ENCODE data around the gene LHX6.

Gene LHX6

DNA sequence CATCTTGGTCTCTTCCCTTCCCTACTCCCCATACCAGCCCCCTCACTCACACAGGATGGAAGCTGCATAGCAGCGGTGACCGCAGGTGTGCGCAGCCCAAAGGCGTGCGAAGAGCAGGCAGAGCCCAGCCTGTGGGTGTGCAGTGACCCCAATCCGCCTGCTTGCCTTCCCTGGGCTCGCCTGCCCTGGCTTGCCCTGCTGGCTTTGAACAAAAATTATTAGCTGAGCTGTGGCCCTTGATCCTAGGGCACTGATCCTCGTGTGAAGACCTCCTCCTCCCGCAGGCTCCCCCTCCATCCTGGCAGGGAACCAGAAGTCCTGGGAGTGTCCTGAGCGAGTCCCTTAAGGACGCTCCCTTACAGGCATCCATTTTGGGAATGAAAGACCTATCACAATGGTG is 37.2 kb downstream of the LHX6 start:
- DNase-seq (ENCODE audit: low read depth), result no peak

DNA sequence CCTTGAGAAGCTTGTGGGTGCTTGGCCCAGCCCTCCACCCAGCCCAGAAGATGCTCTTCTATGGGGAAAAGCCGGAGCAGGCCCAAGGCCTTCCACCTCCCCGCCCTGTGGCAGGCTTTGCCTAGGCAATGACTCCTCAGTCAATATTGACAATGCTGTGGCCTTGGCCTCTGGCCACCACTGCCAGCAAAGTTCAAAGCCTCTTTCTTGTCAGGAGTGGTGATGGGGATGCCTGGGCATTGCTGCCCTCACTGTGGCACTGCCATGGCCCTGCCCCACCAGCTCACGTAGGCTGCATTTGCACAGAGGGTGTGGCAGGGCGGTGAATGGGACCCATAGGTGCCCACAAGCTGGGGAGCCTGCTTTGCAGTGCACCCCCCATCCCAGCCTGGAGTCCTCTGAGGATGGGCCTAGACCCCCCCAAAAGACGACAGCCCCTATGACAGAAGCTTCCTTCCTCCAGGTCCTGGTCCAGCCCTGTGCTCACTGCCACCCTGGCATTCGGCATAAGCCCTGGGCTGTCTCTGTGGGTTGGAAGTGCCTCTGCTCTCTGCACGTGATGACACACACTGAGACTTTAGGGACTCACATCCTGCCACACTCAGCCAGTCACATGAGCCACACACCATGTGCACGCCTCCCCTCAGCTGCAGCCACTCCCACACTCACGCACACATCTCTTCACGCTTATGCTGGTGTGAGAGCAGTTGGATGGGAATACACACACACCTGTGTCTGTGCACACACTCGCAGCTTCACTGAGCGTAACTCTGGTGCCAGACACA is 38.0 kb downstream of the LHX6 start:
- no peak for DNase-seq (ENCODE audit: low read depth)

DNA sequence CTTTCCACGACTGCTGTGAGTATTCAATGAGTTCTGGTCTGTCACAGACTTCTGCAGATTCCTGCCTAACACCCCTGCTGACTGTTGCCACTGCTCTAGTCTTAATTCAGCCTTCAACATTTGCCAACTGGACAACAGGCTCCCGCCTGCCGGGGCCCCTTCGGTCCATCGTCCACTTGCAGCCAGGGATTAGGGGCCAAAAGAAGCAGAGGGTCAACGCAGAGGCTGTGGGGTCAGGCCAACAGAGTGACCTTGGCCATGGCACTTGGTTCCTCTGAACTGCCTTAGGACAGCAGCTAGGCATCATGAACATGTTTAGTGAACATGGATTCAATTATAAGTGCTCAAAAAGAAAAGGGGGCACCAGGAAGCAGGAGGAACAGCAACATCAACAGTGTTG is 40.4 kb downstream of the LHX6 start:
- no peak for DNase-seq (ENCODE audit: low read depth)

DNA sequence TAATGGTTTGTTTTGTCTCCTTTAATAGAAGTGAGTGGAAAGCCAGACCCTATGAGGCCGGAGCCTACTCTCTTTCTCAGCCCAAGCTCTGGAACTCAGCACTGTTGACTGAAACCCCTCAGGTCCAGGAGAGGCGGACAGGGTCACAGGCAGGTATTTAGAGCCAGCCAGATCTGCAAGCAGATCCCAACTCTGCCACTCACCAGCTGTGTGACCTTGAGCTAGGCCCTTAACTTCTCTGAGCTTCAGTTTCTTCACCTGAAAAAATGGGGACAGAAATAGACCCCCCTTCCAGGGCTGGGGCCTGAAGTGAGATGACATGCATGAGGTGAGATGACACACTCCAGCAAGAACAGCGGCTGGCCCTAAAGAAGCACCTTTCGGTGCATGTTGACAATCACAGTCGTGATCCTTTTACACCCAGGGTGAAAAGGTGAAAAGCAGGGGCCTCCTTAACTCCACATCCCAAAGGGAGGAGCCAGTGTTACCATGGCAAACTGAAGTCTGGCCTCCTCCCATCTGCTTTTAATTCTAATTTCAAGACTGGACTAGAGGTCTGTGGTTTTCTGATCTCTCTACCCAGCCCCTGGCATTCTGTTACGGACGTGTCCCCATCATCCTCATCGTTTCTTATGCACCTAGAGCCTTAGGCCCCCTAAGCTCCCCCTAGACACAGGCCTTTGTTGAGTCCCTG is 41.8 kb downstream of the LHX6 start:
- DNase-seq (ENCODE audit: low read depth), result no peak

DNA sequence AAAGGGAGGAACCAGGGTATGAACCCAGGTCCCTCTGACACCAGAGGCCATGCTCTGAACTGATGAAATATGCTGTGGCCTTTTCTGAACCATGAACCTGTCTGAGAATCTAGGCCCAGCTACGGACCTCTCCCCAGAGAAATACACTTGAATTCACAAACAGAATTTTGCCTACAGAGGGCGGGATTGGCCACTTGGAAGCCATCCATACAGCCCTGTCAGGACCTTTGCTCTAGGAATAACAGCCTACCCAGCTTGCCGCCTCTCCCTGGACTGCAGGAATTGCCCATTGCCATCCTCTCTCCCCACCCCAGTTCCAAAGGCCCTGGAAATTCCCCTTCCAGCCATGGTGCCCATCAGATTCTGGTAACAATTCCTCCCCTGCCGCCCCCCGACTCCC is 42.5 kb downstream of the LHX6 start:
- DNase-seq (ENCODE audit: low read depth), result no peak

DNA sequence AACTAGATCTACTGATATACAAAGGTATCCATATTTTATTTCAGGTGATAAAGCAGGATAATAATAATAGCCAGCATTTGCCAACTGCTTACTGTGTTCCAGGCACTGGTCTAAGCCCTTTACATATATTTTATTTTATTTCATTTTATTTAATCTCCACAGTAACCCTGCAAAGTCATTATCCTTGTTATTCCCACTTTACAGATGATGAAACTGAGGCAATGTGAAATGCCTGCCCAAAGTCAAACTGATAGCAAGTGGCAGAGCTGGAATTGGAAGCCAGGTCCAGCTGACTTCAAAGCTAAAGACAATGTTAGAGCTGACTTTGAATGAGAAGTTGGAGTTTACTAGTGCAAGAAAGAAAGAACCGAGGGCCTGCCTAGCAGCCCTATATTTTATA is 44.2 kb downstream of the LHX6 start:
- DNase-seq (ENCODE audit: low read depth), result no peak

DNA sequence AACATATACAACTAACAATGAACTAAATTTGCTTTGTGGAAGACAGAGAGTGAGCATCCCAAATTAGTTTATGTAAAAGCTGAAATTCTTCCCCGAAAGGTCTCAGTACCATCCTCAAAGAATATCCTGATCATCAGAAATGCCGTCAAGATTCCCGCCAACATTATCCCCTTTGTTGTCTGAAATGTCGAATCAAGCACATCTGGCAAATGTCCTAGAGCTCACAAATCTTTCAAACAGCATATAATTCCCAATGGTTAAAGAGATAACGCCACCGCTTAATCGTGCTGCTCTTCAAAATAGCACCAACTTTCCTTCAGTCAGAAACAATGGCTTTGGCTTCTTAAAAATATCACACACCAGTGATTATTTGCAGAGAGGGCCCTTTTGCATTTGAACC is 45.3 kb downstream of the LHX6 start:
- no peak for DNase-seq (ENCODE audit: low read depth)

DNA sequence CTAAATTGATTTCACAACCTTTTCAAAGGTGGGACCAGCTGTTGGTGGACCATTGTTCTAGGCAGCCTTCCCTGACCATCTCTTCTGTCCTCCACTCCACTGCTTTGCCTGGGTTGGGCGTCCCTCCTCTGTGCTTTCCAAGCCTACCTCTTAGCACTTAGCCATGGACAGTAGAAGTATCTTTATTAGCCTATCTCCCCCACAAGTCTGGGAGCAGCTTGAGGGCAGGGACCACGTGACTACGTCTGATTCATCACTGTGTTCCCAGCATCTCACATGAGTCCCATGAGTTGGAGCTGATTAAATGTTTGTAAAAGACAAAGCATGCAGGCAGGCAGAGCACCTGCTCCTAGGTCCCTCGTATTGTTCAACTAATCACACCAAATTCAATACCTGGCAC is 48.1 kb downstream of the LHX6 start:
- no peak for DNase-seq (ENCODE audit: low read depth)

DNA sequence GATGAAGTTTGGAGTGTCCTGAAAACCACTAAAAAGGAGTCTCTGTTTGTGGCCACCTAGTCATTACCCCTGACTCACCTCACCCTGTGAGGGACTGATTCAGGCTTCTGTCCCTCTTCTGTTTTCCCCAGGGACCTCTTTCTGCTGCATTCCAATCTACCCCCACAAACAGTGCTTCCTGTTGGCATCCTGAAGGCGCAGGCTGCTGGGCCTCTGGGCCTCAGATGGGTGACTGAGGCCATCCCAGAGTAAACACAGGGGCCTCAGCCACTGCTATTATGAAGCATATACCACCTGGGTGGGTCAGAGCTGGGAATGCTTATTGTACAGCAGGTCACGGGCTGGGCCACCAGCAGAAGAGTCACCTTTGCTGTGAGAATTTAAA is 49.1 kb downstream of the LHX6 start:
- no peak for DNase-seq (ENCODE audit: low read depth)

DNA sequence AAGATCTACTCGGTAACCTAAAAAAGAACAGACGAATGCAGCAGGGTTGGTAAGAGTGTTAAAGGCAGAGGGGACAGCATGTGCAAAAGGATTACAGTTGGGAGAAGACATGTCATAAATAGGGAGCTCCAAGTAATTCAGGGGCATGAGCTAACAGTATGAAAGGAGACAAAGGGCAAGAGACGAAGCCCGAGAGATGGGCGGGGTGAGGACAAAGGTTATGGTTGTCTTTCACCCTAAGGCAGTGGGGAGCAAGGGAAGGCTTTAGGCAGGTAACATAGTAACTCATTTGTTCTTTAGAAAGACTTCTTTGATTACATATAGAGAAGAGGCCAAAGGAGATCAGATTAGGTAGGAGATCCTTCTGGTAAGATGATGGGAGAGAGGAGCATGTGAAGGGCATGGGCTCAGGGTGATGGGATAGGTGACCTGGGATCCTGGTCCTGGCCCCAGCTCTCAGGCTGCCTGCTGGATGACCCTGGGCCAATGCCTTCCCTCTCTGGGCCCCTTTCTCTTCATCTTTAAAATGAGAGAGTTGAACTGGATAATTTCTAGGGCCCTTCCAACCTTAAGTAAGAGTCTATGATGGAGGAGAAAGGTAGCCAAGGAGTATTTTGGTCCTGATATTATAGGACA is 49.6 kb downstream of the LHX6 start:
- no peak for DNase-seq (ENCODE audit: low read depth)

DNA sequence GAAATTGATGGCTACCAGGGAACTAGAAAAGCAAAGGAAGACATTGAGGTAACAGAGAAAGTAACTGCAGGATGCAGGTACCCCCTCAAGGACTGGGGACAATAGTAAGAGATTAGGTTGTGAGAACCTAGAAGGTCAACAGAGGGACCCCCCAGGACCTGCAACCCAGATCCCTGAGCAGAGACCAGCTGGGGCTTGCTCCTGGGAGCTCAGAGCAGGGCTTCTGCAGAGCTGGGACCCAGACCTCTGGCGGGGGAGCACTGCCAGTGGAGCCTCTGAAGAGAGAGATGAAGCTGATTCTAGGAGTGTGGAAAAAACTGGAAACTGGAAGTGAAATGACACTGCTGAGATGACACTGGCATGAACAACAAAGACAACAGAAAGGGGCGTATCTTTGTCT is 51.8 kb downstream of the LHX6 start:
- DNase-seq (ENCODE audit: low read depth), result no peak

DNA sequence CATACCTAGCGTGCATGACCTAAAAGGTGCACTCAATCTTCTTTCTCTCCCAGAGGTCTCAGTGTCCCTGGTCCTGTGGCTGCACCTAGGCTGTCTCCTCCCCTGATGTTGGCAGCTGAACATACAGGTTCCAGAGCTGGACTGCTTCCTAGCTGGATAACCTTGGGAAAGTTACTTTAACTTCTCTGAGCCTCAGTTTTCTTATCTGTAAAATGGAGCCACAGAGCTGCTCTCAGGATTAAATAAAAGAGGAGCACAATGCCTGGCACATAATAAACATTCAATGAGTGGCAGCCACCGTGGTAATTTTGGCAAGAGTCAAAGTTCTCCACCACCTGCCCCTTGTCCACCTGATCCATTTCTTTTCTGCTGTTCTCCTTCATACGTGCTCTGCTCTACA is 55.1 kb downstream of the LHX6 start:
- DNase-seq (ENCODE audit: low read depth), result no peak

DNA sequence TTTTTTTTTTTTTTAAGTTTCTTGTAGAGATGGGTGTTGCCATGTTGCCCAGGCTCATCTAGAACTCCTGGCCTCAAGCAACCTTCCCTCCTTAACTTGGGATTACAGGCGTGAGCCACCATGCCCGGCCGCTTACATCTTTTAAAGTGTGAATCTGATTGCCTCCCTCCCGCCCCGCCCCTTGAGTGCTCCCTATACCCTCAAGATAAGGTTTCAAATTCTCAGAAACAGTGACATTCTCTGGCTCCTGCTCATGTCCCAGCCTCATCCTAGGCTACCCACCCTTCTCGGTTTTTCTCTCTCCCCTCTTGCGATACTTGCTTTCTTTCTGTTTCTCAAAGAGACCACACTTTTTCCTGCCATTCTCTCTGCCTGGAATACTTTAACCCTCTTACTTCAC is 56.6 kb downstream of the LHX6 start:
- DNase-seq (ENCODE audit: low read depth), result no peak

DNA sequence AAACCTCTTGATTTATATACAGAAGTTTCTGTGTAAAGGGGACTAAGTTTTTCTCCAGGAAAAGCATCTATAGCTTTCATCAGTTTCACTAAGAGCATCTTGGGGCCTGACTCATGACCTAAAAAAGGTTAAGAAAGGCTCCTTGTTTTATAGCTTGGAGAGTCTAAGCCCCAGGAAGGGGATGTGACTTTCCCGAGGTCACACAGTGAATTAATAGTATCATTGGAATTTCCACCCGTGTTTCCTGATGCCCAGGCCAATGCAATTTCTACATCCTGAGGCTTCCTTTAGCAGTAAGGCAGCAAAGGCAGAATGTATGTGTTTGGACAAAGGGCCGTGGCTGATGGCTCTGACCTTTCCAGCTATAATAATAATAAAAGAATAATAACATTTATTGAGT is 60.4 kb downstream of the LHX6 start:
- DNase-seq (ENCODE audit: low read depth), result no peak

DNA sequence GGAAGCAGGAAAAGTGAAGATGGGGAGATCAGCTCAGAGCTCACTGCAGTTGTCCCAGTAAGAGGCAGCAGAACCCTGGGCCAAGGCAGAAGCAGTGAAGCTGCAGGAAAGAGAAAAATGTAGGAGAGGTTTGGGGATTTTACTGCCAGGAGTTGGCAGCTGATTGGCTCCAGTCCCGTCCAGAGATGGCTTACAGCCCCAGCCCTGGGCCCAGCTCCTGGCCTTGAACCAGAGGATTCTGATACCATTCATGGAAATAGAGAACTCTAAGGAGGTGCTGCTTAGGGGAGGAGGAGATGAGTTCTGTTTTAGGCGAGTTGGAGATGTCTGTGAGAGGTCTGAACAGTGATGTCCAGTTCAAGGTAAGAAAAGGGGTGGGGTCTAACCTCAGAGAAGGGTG is 64.5 kb downstream of the LHX6 start:
- no peak for DNase-seq (ENCODE audit: low read depth)

DNA sequence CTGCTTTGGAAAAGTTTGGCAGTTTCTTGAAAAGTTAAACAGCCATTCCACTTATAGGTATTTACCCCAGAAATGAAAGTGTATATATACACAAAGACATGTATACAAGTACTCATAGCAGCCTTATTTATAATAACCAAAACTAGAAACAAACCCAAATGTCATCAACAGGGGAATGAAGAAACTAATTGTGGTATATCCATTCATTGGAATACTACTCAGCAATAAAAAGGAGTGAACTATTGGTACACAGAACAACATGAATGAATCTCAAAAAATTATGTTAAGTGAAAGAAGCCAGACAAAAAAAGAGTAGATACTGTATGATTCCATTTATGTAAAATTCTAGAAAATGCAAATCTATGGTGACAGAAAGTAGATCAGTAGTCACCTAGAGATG is 66.3 kb downstream of the LHX6 start:
- no peak for DNase-seq (ENCODE audit: low read depth)

DNA sequence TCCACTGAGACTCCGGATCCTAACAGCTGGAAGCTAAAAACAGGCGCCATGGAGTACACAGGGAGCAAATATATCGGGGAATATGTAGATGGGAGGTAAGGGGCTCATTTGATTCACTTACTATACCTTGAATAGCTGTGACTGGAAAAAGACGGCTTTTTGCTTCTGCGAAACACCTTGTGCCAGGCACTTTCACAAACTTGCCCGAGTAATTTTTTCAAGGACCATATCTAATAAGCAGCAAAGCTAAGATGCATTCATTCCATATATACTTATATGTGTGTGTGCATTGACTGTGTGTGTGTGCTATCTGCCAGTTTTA is 68.9 kb downstream of the LHX6 start:
- no peak for DNase-seq (ENCODE audit: low read depth)

DNA sequence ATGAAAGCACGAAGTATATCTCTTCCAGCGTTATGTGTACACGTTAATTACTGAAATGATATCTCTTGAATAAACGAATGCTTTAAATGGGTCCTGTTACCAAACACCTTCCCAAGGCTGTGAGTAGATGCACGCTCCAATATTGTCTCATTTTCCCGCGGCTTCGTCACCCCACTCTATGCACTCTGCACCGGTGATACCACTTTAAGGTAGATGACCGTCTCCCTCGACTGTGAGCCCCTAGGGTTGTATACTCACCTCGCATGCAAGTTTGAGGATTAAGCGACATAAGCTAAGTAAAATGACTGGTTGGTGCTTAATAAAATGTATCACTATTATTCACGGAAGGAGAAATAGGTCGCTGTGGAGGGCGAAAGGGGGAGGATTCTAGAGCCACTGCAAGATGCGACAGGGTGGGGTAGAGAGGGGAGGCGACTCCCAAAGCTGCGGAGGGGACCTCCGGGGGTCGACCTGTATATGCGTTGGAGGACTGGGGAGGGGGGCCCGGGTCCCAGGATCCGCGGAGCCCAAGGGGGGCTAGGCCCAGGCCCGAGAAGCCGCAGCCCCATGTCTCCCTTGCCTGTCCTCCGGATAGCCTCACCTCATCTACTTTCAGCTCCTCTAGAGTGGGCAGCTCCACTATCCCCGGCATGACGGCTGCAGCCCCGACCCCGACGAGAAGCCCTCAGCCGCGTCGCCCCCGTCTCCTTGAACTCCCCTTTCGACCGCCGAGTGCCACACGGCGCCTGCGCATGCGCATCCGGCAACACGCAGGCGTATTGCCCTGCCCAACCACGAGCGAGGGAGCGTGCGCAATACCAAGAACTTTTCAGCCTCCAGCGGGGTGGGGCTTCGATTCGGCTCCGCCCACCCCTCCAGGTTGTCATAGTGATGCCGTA is 69.5 kb downstream of the LHX6 start, which contains the start of the genes MORN5 and NDUFA8:
TSS of gene MORN5 (plus strand) at position 883 of the 899 bp plus-strand sequence. CDS start 65 bp downstream, outside the sequence.
TSS of gene NDUFA8 (minus strand) at position 754 of the 899 bp plus-strand sequence. CDS start at position 652, 102 bp downstream.
- peak; percentile 93 for DNase-seq (ENCODE audit: low read depth)

DNA sequence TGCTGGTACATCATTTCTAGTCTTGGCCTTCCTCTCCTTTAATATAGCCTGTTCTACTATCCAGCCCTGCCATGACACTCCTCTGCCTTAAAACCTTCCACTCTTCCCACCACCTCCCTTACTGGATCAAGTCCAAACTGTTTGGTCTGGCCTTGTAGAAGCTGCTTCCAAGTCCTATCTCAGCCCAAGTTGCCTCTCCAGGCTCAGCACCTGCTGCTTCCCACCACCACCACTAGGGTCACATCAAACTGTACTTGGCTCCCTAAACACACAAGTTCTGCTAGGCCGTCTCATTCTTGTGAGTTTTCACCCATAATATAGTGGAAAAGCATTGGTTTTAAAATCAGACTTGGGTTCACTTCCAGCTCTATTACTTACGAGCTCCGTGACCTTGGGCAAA is 70.6 kb downstream of the LHX6 start:
- peak; percentile 34 for DNase-seq (ENCODE audit: low read depth)

DNA sequence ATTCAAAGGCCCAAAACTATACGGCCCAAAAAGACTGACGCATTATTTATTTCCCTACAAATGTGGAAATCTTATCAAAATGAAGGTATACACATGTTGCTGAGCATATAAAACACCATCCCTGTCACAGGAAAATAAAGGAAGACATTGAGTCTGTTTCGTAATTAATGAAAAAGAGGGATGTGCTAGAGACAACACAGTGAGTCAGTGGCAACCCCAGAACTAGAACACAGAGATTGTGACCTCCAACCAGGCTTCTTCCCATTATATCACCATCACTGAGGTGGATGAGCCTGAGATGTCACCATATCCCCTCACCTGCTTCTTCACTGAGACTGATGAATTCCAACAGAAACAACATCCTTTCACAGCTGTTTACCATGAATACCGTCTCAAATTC is 73.0 kb downstream of the LHX6 start:
- DNase-seq (ENCODE audit: low read depth), result no peak
